Measurements from ENCODE around the gene ADAMTS1.

- TF ChIP-seq CTCF (IDR thresholded peaks at IDR 0.05) (no peak), POLR2A (IDR thresholded peaks at IDR 0.05) (no peak), POLR2AphosphoS5 (IDR thresholded peaks at IDR 0.05) (no peak)
Measured at GRCh38 chr21:26881504-26882228, 36.5 kb upstream of the ADAMTS1 start.

Data from sigmoid colon (tissue), 4 donors.